ENCODE results near the gene ACSL3.

The ACSL3 gene

GRCh38 chr2:222944552-222944951 is 83.7 kb downstream of the ACSL3 start:
- DNase-seq = no peak

GRCh38 chr2:222944971-222945740 is 84.3 kb downstream of the ACSL3 start:
- DNase-seq = no peak

GRCh38 chr2:222945887-222946286 is 85.1 kb downstream of the ACSL3 start:
- DNase-seq = no peak

- DNase-seq = no peak
These were observed 86.0 kb downstream of the ACSL3 start for GRCh38 chr2:222946700-222947287.

GRCh38 chr2:222949073-222949472 is 88.2 kb downstream of the ACSL3 start:
- no peak for DNase-seq

GRCh38 chr2:222949690-222950323 is 89.0 kb downstream of the ACSL3 start:
- no peak for DNase-seq

- DNase-seq = no peak
These were observed 89.9 kb downstream of the ACSL3 start for GRCh38 chr2:222950638-222951285.

GRCh38 chr2:222952204-222952603 is 91.4 kb downstream of the ACSL3 start:
- no peak for DNase-seq

GRCh38 chr2:222955008-222955407 is 94.2 kb downstream of the ACSL3 start:
- DNase-seq = no peak

GRCh38 chr2:222959358-222959757 is 98.5 kb downstream of the ACSL3 start:
- DNase-seq = no peak

- DNase-seq = no peak
These were observed 99.3 kb downstream of the ACSL3 start for GRCh38 chr2:222960126-222960525.

GRCh38 chr2:222963641-222964040 is 102.8 kb downstream of the ACSL3 start:
- no peak for DNase-seq

- no peak for DNase-seq
These were observed 103.7 kb downstream of the ACSL3 start for GRCh38 chr2:222964376-222965031.

- no peak for DNase-seq
These were observed 104.7 kb downstream of the ACSL3 start for GRCh38 chr2:222965555-222965954.

GRCh38 chr2:222968550-222969155 is 107.8 kb downstream of the ACSL3 start:
- DNase-seq = no peak

GRCh38 chr2:222969491-222969890 is 108.7 kb downstream of the ACSL3 start:
- DNase-seq = no peak

- DNase-seq = no peak
These were observed 111.6 kb downstream of the ACSL3 start for GRCh38 chr2:222972420-222972819.

- no peak for DNase-seq
These were observed 112.4 kb downstream of the ACSL3 start for GRCh38 chr2:222973237-222973636.

- DNase-seq = no peak
These were observed 112.9 kb downstream of the ACSL3 start for GRCh38 chr2:222973733-222974132.

GRCh38 chr2:222976521-222977061 is 115.8 kb downstream of the ACSL3 start:
- DNase-seq = no peak

- DNase-seq = no peak
These were observed 116.3 kb downstream of the ACSL3 start for GRCh38 chr2:222977121-222977520.

GRCh38 chr2:222978850-222979249 is 118.0 kb downstream of the ACSL3 start:
- no peak for DNase-seq
